DMS79 (cell line): Measurements from ENCODE around the gene MTRFR.

Source experiments
- DNase-seq: peaks from one replicate; lab custom pipeline; 2025; lab: John Stamatoyannopoulos, UW

MTRFR gene

DNA sequence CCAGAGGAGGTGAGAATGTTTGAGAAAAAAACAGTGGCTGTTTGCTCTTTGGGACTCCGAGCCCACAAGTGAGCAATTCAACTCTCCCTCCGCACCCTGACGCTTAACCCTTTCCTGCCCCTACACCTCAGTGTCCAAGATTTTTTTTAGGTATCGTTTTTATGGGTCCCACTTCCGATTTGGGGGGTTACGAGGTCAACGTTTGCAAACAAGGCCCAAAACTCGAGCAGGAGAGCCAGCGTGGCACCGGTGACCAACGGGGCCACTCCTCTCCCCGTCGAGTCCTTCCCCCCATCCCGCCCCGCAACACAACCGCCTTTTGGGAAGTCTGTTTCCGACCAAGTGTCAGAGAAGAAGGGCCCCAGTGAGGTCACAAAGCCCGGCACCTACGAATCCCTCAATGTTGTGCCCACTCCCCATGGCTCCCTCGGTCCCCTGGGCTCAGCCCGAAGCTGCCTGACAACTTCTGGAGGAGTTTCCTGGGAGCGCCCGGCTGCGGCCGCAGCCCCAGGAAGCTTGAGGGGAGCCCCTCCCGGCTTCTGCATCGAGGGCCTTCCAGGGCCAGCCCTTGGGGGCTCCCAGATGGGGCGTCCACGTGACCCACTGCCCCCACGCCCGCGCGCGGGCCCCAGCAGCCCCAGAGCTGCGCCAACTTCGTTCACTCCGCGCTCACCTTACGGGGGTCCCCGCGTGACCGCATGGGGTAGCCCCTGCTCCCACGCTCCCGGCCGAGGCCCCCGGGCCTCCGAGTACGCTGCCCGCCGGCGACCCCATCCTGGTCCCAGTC lies 37.2 kb downstream of the MTRFR start:
- no peak for DNase-seq

DNA sequence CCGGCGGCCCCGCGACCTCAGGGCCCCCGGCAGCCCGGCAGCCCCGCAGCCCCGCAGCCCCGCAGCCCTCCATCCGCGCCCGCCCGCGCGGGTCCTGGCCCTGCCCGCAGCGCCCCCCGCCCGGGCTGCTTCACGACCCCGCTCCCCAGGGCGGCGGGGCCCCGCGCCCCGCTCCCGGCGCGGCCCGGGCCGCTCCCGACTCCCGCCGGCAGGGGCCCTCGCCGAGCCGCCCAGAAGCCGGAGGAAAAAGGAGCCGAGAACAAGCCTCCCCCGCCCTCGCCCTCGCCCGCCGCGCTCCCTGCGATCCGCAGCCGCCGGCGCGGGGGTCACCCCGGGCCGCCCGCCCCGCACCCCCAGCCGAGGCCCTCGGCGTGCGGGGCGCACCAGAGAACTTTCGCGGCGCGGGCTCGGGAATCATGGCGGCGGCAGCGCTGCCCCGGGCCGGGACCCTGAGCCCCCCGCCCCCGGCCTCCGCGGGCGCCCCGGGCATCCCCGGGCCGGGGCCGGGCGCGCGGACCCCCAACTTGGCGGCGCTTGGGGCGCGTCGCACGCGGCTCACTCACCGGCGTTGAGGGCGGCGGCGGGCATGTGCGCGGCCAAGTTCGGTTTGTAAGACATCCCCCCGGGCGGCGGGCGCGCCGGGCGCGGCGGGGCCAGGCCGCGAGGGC lies 37.9 kb downstream of the MTRFR start:
- DNase-seq: peak; percentile 8

DNA sequence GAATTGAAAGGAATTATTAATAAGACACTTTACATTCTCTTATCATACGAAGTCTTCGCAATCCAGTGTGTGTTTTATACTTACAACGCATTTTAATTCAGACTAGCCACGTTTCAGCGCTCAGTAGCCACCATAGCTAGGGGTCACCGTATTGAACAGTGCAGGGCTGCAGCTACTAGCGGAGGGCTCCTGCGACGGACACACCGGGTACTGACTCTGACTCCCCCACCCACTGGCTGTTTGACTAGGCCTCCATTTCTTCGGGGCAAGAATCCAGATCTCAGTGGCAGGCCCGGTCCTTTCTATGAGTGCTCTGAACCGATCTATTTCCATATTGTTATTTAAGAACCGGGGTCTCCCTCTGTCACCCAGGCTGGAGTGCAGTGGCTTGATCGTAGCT lies 39.9 kb downstream of the MTRFR start:
- no peak for DNase-seq

DNA sequence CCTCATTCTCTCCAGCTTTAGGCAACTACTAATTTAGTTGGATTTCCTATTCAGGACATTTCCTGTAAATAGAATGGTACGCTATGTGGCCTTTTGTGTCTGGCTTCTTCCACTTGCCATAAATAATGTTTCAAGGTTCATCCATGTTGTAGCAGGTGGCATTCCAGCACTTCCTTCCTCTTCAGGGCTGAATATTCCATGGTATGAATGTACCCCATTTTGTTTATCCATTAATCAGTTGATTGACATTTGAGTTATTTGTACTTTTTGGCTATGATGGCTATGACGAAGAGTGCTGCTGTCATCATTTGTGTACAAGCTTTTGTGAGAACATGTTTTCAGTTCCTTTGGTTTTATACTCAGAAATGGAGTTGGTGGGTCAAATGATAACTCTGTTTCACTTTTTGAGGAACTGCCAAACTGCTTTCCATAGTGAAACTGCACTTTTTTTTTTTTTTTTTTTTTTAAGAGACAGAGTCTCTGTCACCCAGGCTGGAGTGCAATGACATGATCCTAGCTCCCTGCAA lies 44.9 kb downstream of the MTRFR start:
- no peak for DNase-seq

- DNase-seq: no peak
Observed at GRCh38 chr12:123280971-123281370, 47.7 kb downstream of the MTRFR start.

DNA sequence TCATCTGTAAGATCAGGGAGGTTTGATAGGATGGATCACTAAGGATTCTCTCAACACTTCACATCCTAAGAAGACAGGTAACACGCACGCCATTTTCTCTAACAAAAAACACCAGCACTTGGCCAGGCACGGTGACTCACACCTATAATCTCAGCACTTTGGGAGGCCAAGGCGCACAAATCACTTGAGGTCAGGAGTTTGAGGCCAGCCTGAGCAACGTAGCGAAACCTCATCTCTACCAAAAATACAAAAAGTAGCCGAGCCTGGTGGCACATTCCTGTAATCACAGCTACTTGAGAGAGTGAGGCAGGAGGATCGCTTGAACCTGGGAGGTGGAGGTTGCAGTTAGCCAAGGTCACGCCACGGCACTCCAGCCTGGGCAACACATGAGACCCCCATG lies 48.9 kb downstream of the MTRFR start:
- DNase-seq: no peak

DNA sequence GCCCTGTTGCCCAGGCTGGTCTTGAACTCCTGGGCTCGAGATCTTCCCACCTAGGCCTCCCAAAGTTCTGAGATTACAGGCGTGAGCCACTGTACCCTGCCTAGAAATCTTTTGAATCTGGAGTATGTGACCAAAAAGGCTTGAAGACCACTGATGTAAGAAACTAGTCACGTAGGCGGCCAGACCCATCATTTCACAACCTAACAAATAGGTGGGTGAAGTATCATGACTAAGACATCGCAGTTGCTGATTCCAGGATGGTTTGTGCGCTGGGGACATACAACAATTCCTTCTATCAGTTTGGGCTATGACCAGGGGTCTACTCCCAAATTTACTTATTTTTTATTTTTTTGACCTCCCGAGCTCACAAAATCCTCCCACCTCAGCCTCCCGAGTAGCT lies 50.2 kb downstream of the MTRFR start:
- DNase-seq: no peak

GRCh38 chr12:123284669-123285068 lies 51.4 kb downstream of the MTRFR start:
- no peak for DNase-seq

DNA sequence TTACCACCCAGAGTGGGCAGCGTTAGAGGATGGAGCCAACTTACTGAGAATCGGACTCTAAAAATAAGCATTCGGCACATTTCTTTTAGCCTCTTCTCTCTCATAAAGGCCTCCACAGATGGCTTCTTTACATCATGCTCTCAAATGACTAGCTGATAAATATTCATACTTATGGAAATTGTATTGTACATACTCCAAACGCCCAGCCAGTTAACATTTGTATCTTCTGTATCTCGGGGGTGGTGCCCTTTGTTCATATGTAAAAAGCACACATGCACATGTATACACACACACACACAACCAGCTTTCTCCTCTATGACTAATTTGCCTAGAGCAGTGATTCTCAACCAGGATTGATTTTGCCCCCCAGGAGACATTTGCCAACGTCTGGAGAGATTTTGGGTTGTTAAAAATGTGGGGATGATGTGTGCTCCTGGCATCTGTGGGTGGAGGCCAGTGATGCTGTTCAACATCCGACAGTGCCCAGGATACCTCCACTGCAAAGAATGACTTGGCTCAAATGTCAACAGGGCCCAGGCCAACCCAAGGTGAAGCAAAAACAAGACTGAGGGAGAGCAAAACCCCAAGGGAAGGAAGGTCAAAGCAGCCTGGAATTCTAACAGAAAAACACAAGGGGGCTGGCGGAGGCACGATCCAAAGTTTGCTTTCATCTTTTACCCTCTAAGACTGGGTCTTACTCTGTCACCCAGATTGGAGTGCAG lies 53.6 kb downstream of the MTRFR start:
- DNase-seq: no peak

DNA sequence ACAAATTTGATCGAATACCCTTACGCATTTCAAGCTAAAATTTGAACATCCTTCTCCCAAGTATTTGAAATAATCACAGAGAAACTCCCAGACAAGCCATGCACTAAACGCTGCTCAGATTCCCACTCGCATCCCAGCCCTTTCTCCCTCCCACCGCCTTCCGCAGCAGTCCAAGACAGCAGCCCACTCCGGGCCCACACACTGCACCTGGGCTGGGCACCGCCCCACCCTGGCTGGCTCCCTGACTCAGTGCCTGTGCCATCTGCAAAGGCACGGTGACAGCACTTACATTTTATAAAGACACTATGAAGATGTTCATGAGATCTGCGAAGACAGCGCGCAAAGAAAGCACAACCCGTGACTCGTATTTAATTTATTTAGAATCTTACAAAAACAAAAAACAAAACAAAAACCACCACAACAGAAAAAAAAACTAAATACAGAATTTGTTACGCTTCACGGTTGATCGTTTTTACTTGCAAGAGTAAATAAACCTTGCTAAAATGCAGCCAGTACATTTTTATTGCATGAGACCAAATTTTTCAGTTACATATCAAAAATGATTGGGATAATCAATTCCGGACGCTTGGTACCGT lies 55.6 kb downstream of the MTRFR start:
- DNase-seq: no peak

- DNase-seq: no peak
Observed at GRCh38 chr12:123289911-123290310, 56.7 kb downstream of the MTRFR start.

- no peak for DNase-seq
Observed at GRCh38 chr12:123293178-123293760, 60.0 kb downstream of the MTRFR start.

GRCh38 chr12:123305136-123305535 lies 71.9 kb downstream of the MTRFR start:
- DNase-seq: no peak

DNA sequence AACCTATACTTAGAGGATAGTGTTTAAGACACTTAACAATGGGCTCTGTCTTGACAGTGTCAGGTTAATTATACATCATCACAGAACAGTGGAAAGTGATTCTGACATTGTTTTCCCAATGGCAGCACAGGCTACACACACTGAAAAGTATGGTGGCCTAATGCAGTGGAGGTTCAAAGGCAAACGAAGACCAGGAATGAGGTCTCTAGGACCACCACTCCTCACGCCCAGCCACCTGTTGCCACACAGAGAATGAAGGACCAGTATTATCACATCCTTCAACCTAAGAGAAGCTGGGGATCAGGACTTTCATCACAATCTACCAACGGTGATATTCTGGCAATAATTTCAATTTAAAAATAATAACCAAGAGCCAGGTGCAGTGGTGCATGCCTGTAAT lies 73.0 kb downstream of the MTRFR start:
- DNase-seq: no peak
